ENCODE data around the gene TCN2.

TCN2 gene

DNA sequence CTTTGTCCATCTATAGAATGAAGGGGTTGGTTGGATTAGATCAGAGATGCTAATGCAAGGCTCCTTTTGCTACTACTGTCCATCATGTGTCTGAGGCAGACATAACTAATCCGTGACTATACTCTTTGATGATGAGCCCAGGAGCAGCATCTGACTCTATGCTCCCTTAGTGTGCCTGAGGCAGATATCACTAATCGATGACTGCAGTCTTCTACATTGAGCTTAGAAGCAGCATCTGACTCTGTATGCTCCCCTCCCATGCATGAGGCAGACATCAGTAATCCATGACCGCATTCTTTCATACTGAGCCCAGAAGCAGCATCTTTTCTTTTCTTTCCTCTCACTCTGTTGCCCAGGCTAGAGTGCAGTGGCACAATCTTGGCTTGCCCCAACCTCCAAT, 4.2 kb downstream of the TCN2 start:
- ATAC-seq = no peak

DNA sequence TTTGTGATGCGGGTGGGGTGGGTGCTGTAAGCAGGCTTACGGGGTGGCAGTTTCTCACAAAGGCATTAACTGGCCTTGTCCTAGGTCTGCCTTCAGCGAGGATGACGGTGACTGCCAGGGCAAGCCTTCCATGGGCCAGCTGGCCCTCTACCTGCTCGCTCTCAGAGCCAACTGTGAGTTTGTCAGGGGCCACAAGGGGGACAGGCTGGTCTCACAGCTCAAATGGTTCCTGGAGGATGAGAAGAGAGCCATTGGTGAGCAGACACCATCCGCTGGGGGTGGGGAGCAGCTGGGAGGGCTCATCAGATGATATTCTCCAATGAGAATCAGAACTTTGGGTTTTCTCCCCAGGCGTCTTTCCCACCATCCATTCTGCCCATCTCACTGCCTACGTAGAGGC, 5.8 kb downstream of the TCN2 start:
- ATAC-seq = no peak
- no peak for TF ChIP-seq ZFP30 (CRISPR knock-in tag; IDR thresholded peaks at IDR 0.05)
- TF ChIP-seq, protein P1, sequence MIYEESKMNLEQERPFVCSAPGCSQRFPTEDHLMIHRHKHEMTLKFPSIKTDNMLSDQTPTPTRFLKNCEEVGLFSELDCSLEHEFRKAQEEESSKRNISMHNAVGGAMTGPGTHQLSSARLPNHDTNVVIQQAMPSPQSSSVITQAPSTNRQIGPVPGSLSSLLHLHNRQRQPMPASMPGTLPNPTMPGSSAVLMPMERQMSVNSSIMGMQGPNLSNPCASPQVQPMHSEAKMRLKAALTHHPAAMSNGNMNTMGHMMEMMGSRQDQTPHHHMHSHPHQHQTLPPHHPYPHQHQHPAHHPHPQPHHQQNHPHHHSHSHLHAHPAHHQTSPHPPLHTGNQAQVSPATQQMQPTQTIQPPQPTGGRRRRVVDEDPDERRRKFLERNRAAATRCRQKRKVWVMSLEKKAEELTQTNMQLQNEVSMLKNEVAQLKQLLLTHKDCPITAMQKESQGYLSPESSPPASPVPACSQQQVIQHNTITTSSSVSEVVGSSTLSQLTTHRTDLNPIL (CRISPR knock-in tag; IDR thresholded peaks at IDR 0.05; ENCODE audit: low read depth) = no peak
- no peak for TF ChIP-seq ZFP3 (CRISPR knock-in tag; IDR thresholded peaks at IDR 0.05)
- no peak for TF ChIP-seq RARB (CRISPR knock-in tag; IDR thresholded peaks at IDR 0.05)
- TF ChIP-seq, protein P2, sequence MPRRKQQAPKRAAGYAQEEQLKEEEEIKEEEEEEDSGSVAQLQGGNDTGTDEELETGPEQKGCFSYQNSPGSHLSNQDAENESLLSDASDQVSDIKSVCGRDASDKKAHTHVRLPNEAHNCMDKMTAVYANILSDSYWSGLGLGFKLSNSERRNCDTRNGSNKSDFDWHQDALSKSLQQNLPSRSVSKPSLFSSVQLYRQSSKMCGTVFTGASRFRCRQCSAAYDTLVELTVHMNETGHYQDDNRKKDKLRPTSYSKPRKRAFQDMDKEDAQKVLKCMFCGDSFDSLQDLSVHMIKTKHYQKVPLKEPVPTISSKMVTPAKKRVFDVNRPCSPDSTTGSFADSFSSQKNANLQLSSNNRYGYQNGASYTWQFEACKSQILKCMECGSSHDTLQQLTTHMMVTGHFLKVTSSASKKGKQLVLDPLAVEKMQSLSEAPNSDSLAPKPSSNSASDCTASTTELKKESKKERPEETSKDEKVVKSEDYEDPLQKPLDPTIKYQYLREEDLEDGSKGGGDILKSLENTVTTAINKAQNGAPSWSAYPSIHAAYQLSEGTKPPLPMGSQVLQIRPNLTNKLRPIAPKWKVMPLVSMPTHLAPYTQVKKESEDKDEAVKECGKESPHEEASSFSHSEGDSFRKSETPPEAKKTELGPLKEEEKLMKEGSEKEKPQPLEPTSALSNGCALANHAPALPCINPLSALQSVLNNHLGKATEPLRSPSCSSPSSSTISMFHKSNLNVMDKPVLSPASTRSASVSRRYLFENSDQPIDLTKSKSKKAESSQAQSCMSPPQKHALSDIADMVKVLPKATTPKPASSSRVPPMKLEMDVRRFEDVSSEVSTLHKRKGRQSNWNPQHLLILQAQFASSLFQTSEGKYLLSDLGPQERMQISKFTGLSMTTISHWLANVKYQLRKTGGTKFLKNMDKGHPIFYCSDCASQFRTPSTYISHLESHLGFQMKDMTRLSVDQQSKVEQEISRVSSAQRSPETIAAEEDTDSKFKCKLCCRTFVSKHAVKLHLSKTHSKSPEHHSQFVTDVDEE (CRISPR knock-in tag; IDR thresholded peaks at IDR 0.05) = no peak
- no peak for TF ChIP-seq ZNF70 (CRISPR knock-in tag; IDR thresholded peaks at IDR 0.05)
- no peak for TF ChIP-seq CSDC2 (CRISPR knock-in tag; IDR thresholded peaks at IDR 0.05)
- TF ChIP-seq ISL1 (CRISPR knock-in tag; IDR thresholded peaks at IDR 0.05) = no peak
- no peak for TF ChIP-seq ZNF565 (CRISPR knock-in tag; conservative IDR thresholded peaks at IDR 0.05; ENCODE audit: low read depth)
- TF ChIP-seq, protein P3, sequence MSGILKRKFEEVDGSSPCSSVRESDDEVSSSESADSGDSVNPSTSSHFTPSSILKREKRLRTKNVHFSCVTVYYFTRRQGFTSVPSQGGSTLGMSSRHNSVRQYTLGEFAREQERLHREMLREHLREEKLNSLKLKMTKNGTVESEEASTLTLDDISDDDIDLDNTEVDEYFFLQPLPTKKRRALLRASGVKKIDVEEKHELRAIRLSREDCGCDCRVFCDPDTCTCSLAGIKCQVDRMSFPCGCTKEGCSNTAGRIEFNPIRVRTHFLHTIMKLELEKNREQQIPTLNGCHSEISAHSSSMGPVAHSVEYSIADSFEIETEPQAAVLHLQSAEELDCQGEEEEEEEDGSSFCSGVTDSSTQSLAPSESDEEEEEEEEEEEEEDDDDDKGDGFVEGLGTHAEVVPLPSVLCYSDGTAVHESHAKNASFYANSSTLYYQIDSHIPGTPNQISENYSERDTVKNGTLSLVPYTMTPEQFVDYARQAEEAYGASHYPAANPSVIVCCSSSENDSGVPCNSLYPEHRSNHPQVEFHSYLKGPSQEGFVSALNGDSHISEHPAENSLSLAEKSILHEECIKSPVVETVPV (CRISPR knock-in tag; IDR thresholded peaks at IDR 0.05) = no peak
- no peak for TF ChIP-seq ZC3H10 (CRISPR knock-in tag; IDR thresholded peaks at IDR 0.05)
- TF ChIP-seq, protein P4, sequence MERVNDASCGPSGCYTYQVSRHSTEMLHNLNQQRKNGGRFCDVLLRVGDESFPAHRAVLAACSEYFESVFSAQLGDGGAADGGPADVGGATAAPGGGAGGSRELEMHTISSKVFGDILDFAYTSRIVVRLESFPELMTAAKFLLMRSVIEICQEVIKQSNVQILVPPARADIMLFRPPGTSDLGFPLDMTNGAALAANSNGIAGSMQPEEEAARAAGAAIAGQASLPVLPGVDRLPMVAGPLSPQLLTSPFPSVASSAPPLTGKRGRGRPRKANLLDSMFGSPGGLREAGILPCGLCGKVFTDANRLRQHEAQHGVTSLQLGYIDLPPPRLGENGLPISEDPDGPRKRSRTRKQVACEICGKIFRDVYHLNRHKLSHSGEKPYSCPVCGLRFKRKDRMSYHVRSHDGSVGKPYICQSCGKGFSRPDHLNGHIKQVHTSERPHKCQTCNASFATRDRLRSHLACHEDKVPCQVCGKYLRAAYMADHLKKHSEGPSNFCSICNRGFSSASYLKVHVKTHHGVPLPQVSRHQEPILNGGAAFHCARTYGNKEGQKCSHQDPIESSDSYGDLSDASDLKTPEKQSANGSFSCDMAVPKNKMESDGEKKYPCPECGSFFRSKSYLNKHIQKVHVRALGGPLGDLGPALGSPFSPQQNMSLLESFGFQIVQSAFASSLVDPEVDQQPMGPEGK (CRISPR knock-in tag; IDR thresholded peaks at IDR 0.05; ENCODE audit: borderline replicate concordance) = no peak
- TF ChIP-seq PPARA (CRISPR knock-in tag; IDR thresholded peaks at IDR 0.05; ENCODE audit: borderline replicate concordance) = no peak
- TF ChIP-seq, protein P5, sequence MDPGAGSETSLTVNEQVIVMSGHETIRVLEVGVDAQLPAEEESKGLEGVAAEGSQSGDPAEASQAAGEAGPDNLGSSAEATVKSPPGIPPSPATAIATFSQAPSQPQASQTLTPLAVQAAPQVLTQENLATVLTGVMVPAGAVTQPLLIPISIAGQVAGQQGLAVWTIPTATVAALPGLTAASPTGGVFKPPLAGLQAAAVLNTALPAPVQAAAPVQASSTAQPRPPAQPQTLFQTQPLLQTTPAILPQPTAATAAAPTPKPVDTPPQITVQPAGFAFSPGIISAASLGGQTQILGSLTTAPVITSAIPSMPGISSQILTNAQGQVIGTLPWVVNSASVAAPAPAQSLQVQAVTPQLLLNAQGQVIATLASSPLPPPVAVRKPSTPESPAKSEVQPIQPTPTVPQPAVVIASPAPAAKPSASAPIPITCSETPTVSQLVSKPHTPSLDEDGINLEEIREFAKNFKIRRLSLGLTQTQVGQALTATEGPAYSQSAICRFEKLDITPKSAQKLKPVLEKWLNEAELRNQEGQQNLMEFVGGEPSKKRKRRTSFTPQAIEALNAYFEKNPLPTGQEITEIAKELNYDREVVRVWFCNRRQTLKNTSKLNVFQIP (CRISPR knock-in tag; IDR thresholded peaks at IDR 0.05; ENCODE audit: borderline replicate concordance, low read depth) = no peak

More for the DNA sequence above, 4.2 kb downstream of the TCN2 start:
- TF ChIP-seq TCF4 (CRISPR knock-in tag; IDR thresholded peaks at IDR 0.05; ENCODE audit: borderline replicate concordance) (no peak), BACH2 (CRISPR knock-in tag; IDR thresholded peaks at IDR 0.05; ENCODE audit: borderline replicate concordance) (no peak), ZNF8 (CRISPR knock-in tag; IDR thresholded peaks at IDR 0.05) (no peak), GLIS3 (CRISPR knock-in tag; IDR thresholded peaks at IDR 0.05) (no peak)

DNA sequence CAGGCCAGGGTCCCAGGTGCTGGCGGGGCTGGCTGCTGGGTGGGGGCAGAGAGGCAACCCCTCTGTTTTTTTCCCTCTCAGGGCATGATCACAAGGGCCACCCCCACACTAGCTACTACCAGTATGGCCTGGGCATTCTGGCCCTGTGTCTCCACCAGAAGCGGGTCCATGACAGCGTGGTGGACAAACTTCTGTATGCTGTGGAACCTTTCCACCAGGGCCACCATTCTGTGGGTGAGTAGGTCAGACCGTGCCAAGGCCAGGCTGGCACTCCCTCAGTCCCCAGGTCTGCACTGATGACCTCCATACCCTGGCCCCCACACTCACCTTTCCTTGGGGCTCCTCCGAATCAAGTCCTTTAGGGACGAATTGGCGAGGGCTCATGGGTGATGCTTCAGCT, 7.3 kb downstream of the TCN2 start:
- no peak for ATAC-seq
- TF ChIP-seq, protein P3 (CRISPR knock-in tag; IDR thresholded peaks at IDR 0.05) = no peak
- TF ChIP-seq GLIS3 (CRISPR knock-in tag; IDR thresholded peaks at IDR 0.05) = no peak
- no peak for TF ChIP-seq ZNF565 (CRISPR knock-in tag; conservative IDR thresholded peaks at IDR 0.05; ENCODE audit: low read depth)
- TF ChIP-seq ISL1 (CRISPR knock-in tag; IDR thresholded peaks at IDR 0.05) = no peak
- TF ChIP-seq, protein P5 (CRISPR knock-in tag; IDR thresholded peaks at IDR 0.05; ENCODE audit: borderline replicate concordance, low read depth) = no peak
- TF ChIP-seq ZFP30 (CRISPR knock-in tag; IDR thresholded peaks at IDR 0.05) = no peak
- no peak for TF ChIP-seq ZFP3 (CRISPR knock-in tag; IDR thresholded peaks at IDR 0.05)
- no peak for TF ChIP-seq TOX (CRISPR knock-in tag; IDR thresholded peaks at IDR 0.05; ENCODE audit: borderline replicate concordance)
- no peak for TF ChIP-seq CSDC2 (CRISPR knock-in tag; IDR thresholded peaks at IDR 0.05)
- TF ChIP-seq, protein P4 (CRISPR knock-in tag; IDR thresholded peaks at IDR 0.05; ENCODE audit: borderline replicate concordance) = no peak
- TF ChIP-seq ZNF70 (CRISPR knock-in tag; IDR thresholded peaks at IDR 0.05) = no peak
- no peak for TF ChIP-seq OSR1 (CRISPR knock-in tag; IDR thresholded peaks at IDR 0.05)
- no peak for TF ChIP-seq BACH2 (CRISPR knock-in tag; IDR thresholded peaks at IDR 0.05; ENCODE audit: borderline replicate concordance)
- TF ChIP-seq ARNTL (CRISPR knock-in tag; IDR thresholded peaks at IDR 0.05; ENCODE audit: borderline replicate concordance, low read depth) = no peak
- no peak for TF ChIP-seq RARB (CRISPR knock-in tag; IDR thresholded peaks at IDR 0.05)
